ENCODE data around the gene SLCO1A2.

- TF ChIP-seq, protein P1, sequence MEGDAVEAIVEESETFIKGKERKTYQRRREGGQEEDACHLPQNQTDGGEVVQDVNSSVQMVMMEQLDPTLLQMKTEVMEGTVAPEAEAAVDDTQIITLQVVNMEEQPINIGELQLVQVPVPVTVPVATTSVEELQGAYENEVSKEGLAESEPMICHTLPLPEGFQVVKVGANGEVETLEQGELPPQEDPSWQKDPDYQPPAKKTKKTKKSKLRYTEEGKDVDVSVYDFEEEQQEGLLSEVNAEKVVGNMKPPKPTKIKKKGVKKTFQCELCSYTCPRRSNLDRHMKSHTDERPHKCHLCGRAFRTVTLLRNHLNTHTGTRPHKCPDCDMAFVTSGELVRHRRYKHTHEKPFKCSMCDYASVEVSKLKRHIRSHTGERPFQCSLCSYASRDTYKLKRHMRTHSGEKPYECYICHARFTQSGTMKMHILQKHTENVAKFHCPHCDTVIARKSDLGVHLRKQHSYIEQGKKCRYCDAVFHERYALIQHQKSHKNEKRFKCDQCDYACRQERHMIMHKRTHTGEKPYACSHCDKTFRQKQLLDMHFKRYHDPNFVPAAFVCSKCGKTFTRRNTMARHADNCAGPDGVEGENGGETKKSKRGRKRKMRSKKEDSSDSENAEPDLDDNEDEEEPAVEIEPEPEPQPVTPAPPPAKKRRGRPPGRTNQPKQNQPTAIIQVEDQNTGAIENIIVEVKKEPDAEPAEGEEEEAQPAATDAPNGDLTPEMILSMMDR (IDR thresholded peaks at IDR 0.05) = no peak
- TF ChIP-seq POLR2A (IDR thresholded peaks at IDR 0.05) = no peak
Measured at GRCh38 chr12:21221778-21222177, 112.9 kb downstream of the SLCO1A2 start.
